ENCODE results near the gene MGLL. TPM values are rescaled to one million over a fixed set of nuclear protein-coding genes. Genes with fewer than 3 reads are reported as not detected.

MGLL gene
- total RNA-seq, 1 donor from 2014 or later, result 132 TPM

GRCh38 chr3:127777332-127777731 lies 45.0 kb downstream of the MGLL start:
- Histone ChIP-seq H3K27ac (no peak overlapping the region), H3K27me3 (ENCODE audit: low read depth) (no peaks in the 10 kb centered on the region), H3K9me3 (peaks cover 5% of the 10 kb centered on the region), H3K4me1 (peaks cover 65% of the 10 kb centered on the region), H3K36me3 (peaks cover 15% of the 10 kb centered on the region), H3K4me3 (no peak overlapping the region)
- DNase-seq (no peak), ATAC-seq (no peak)
- intact Hi-C loops (cut with DNase I), result no loop called here
- no peak for TF ChIP-seq CTCF (IDR thresholded peaks at IDR 0.05)

- intact Hi-C loops (cut with DNase I), result no loop called here
- ATAC-seq (no peak), DNase-seq (no peak)
- H3K27ac ChIP-seq, result no peak overlapping the region
- no peak overlapping the region for H3K4me3 ChIP-seq
- no peaks in the 10 kb centered on the region for H3K27me3 ChIP-seq (ENCODE audit: low read depth)
- TF ChIP-seq CTCF (IDR thresholded peaks at IDR 0.05), result no peak
- H3K36me3 ChIP-seq, result peaks cover 11% of the 10 kb centered on the region
- H3K9me3 ChIP-seq, result peaks cover 5% of the 10 kb centered on the region
- H3K4me1 ChIP-seq, result peaks cover 58% of the 10 kb centered on the region
These were observed 46.0 kb downstream of the MGLL start for GRCh38 chr3:127776347-127776746.

- H3K27me3 ChIP-seq (ENCODE audit: low read depth), result no peaks in the 10 kb centered on the region
- intact Hi-C loops (cut with DNase I), result no loop called here
- no peak for DNase-seq
- peaks cover 4% of the 10 kb centered on the region for H3K36me3 ChIP-seq
- peaks cover 58% of the 10 kb centered on the region for H3K4me1 ChIP-seq
- H3K4me3 ChIP-seq, result no peak overlapping the region
- peaks cover 5% of the 10 kb centered on the region for H3K9me3 ChIP-seq
- TF ChIP-seq CTCF (IDR thresholded peaks at IDR 0.05), result no peak
- peak overlapping the region; percentile 41 for H3K27ac ChIP-seq
- ATAC-seq, result peak; percentile 9 to 52
These were observed 46.8 kb downstream of the MGLL start for GRCh38 chr3:127775398-127776109.

- peaks cover 5% of the 10 kb centered on the region for H3K9me3 ChIP-seq
- TF ChIP-seq CTCF (IDR thresholded peaks at IDR 0.05), result no peak
- no peaks in the 10 kb centered on the region for H3K27me3 ChIP-seq (ENCODE audit: low read depth)
- ATAC-seq (no peak), DNase-seq (no peak)
- intact Hi-C loops (cut with DNase I), result no loop called here
- peaks cover 50% of the 10 kb centered on the region for H3K4me1 ChIP-seq
- H3K4me3 ChIP-seq, result no peak overlapping the region
- H3K36me3 ChIP-seq, result no peaks in the 10 kb centered on the region
- no peak overlapping the region for H3K27ac ChIP-seq
These were observed 47.7 kb downstream of the MGLL start for GRCh38 chr3:127774647-127775046.

GRCh38 chr3:127773752-127774395 lies 48.4 kb downstream of the MGLL start:
- Histone ChIP-seq H3K36me3 (no peaks in the 10 kb centered on the region), H3K4me3 (no peak overlapping the region), H3K27me3 (ENCODE audit: low read depth) (no peaks in the 10 kb centered on the region), H3K4me1 (peaks cover 48% of the 10 kb centered on the region), H3K27ac (no peak overlapping the region), H3K9me3 (peaks cover 5% of the 10 kb centered on the region)
- intact Hi-C loops (cut with DNase I), result no loop called here
- no peak for TF ChIP-seq CTCF (IDR thresholded peaks at IDR 0.05)
- DNase-seq (no peak), ATAC-seq (no peak)
